H9 (cell line): ENCODE data around the gene UNC80. TPM values are rescaled to one million over a fixed set of nuclear protein-coding genes. Genes with fewer than 3 reads are reported as not detected.

Experiments
- DNase-seq: peaks from one replicate; pipeline ENCODE4 v3.0.0-alpha.2; 2017
- H2AFZ ChIP-seq: one replicate; pipeline ENCODE4 v1.6.1; 2013; ENCODE audit warnings: mild to moderate bottlenecking, low read length, control low read depth, moderate library complexity
- H2AK5ac ChIP-seq: 2 replicates; pipeline ENCODE4 v1.6.1; 2013; ENCODE audit warnings: low read length, control low read depth, mixed read lengths; ENCODE audit not compliant: insufficient read length
- H2BK120ac ChIP-seq: one replicate; pipeline ENCODE4 v1.6.1; 2013; ENCODE audit warnings: low read depth, mild to moderate bottlenecking, low read length, control low read depth, inconsistent platforms; ENCODE audit not compliant: poor library complexity, severe bottlenecking
- H2BK12ac ChIP-seq: 2 replicates; pipeline ENCODE4 v1.6.1; 2013; ENCODE audit warnings: low read length, control low read depth, mixed read lengths, low read depth; ENCODE audit not compliant: insufficient read length
- H2BK15ac ChIP-seq: 2 replicates; pipeline ENCODE4 v1.6.1; 2013; ENCODE audit warnings: low read depth, low read length, control low read depth
- H2BK20ac ChIP-seq: one replicate; pipeline ENCODE4 v1.6.1; 2013; ENCODE audit warnings: low read depth, mild to moderate bottlenecking, low read length, control low read depth, inconsistent platforms; ENCODE audit not compliant: poor library complexity, severe bottlenecking
- H2BK5ac ChIP-seq: 2 replicates; pipeline ENCODE4 v1.6.1; 2013; ENCODE audit warnings: low read length, control low read depth, mixed read lengths; ENCODE audit not compliant: insufficient read length
- H3K14ac ChIP-seq: 2 replicates; pipeline ENCODE4 v1.6.1; 2013; ENCODE audit warnings: low read length, control low read depth; ENCODE audit not compliant: insufficient read depth
- H3K18ac ChIP-seq: 2 replicates; pipeline ENCODE4 v1.6.1; 2013; ENCODE audit warnings: low read depth, mild to moderate bottlenecking, mixed read lengths, low read length, control low read depth; ENCODE audit not compliant: insufficient read length
- H3K23ac ChIP-seq: 2 replicates; pipeline ENCODE4 v1.6.1; 2013; ENCODE audit warnings: low read length, control low read depth, mixed read lengths, low read depth; ENCODE audit not compliant: insufficient read length
- H3K23me2 ChIP-seq: 2 replicates; pipeline ENCODE4 v1.6.1; 2013; ENCODE audit warnings: low read depth, mild to moderate bottlenecking, mixed read lengths, low read length, control low read depth; ENCODE audit not compliant: insufficient read length, poor library complexity, severe bottlenecking
- H3K27ac ChIP-seq: 2 replicates; pipeline ENCODE4 v1.5.1; 2013; ENCODE audit warnings: low read length, control low read depth, mixed read lengths, low read depth; ENCODE audit not compliant: insufficient read length
- H3K27me3 ChIP-seq: 2 replicates; pipeline ENCODE4 v1.6.1; 2013; ENCODE audit warnings: low read length, control low read depth, inconsistent platforms; ENCODE audit not compliant: insufficient read depth
- H3K4ac ChIP-seq: 2 replicates; pipeline ENCODE4 v1.6.1; 2013; ENCODE audit warnings: low read depth, mild to moderate bottlenecking, control low read depth, inconsistent platforms, low read length, moderate library complexity
- H3K4me1 ChIP-seq: 2 replicates; pipeline ENCODE4 v1.6.1; 2013; ENCODE audit warnings: low read length, control low read depth, inconsistent platforms; ENCODE audit not compliant: insufficient read depth
- H3K4me2 ChIP-seq: 2 replicates; pipeline ENCODE4 v1.6.1; 2013; ENCODE audit warnings: low read length, control low read depth, mixed read lengths; ENCODE audit not compliant: insufficient read length, insufficient read depth
- H3K56ac ChIP-seq: 2 replicates; pipeline ENCODE4 v1.6.1; 2013; ENCODE audit warnings: low read depth, mild to moderate bottlenecking, mixed read lengths, low read length, control low read depth; ENCODE audit not compliant: insufficient read length
- H3K79me1 ChIP-seq: 2 replicates; pipeline ENCODE4 v1.6.1; 2013; ENCODE audit warnings: low read depth, mild to moderate bottlenecking, moderate library complexity, low read length, control low read depth, inconsistent platforms; ENCODE audit not compliant: insufficient read depth, poor library complexity, severe bottlenecking
- H3K79me2 ChIP-seq: 2 replicates; pipeline ENCODE4 v1.6.1; 2013; ENCODE audit warnings: low read length, control low read depth, inconsistent platforms; ENCODE audit not compliant: insufficient read depth
- H3K9ac ChIP-seq: 2 replicates; pipeline ENCODE4 v1.6.1; 2013; ENCODE audit warnings: low read length, control low read depth, mixed read lengths; ENCODE audit not compliant: insufficient read length; ENCODE audit errors: extremely low read depth
- H3K9me3 ChIP-seq: one replicate; pipeline ENCODE4 v1.6.1; 2013; ENCODE audit warnings: low read depth, low read length, inconsistent platforms; ENCODE audit not compliant: control insufficient read depth
- H3T11ph ChIP-seq: one replicate; pipeline ENCODE4 v1.6.1; 2013; ENCODE audit warnings: mild to moderate bottlenecking, low read length, control low read depth, inconsistent platforms
- H4K20me1 ChIP-seq: one replicate; pipeline ENCODE4 v1.6.1; 2013; ENCODE audit not compliant: control insufficient read depth, insufficient read length, insufficient read depth
- H4K5ac ChIP-seq: 2 replicates; pipeline ENCODE4 v1.6.1; 2013; ENCODE audit warnings: low read depth, mild to moderate bottlenecking, mixed read lengths, low read length, control low read depth; ENCODE audit not compliant: insufficient read length
- H4K8ac ChIP-seq: replicated peaks from 2 replicates; pipeline ENCODE4 v1.6.1; 2013; ENCODE audit warnings: low read length, control low read depth, mixed read lengths, low read depth; ENCODE audit not compliant: insufficient read length
- H4K91ac ChIP-seq: 2 replicates; pipeline ENCODE4 v1.6.1; 2013; ENCODE audit warnings: low read depth, mild to moderate bottlenecking, moderate library complexity, mixed read lengths, low read length, control low read depth; ENCODE audit not compliant: insufficient read length
- H3K27ac Mint-ChIP-seq, 3 experiments: 2 replicates in 2 of 3; 3 replicates in 1 of 3; pipeline ENCODE4 v1.8.0; 2020 to 2021; ENCODE audit warnings: mixed read lengths in 3 of 3, mild to moderate bottlenecking in 1 of 3, moderate library complexity in 1 of 3
- H3K27me3 Mint-ChIP-seq: 2 replicates; pipeline ENCODE4 v1.8.0; 2021; ENCODE audit warnings: low read depth, mild to moderate bottlenecking, moderate library complexity, mixed read lengths
- H3K36me3 Mint-ChIP-seq, 3 experiments: 2 replicates in 2 of 3; 3 replicates in 1 of 3; pipeline ENCODE4 v1.8.0; 2020 to 2021; ENCODE audit warnings: low read depth in 3 of 3, mixed read lengths in 3 of 3; ENCODE audit not compliant: insufficient read depth in 1 of 3
- H3K4me1 Mint-ChIP-seq, 2 experiments: 2 replicates each; pipeline ENCODE4 v1.8.0; 2020; ENCODE audit warnings: mixed read lengths in 2 of 2
- H3K4me3 Mint-ChIP-seq, 2 experiments: 2 replicates in 1 of 2; 3 replicates in 1 of 2; pipeline ENCODE4 v1.8.0; 2020 to 2021; ENCODE audit warnings: mild to moderate bottlenecking in 2 of 2, mixed read lengths in 2 of 2, moderate library complexity in 1 of 2
- H3K9me3 Mint-ChIP-seq, 2 experiments: 2 replicates in 1 of 2; 3 replicates in 1 of 2; pipeline ENCODE4 v1.8.0; 2020; ENCODE audit warnings: mild to moderate bottlenecking in 2 of 2, mixed read lengths in 2 of 2, moderate library complexity in 1 of 2
- CTCF ChIP-seq: fragments of 200-600 bp; sonication (generic); conservative IDR thresholded peaks from 3 replicates; pipeline ENCODE4 v1.8.0; 2021; ENCODE audit warnings: antibody characterized with exemption, mild to moderate bottlenecking
- WGBS: extraction: QIAGEN DNeasy Blood & Tissue Kit; methylation state at CpG from one replicate; pipeline ENCODE4 v1.1.7; 2013; ENCODE audit warnings: missing lambda C conversion rate, low lambda C conversion rate, mixed read lengths; ENCODE audit not compliant: insufficient read length; ENCODE audit errors: extremely low coverage; 5-methylcytosine and 5-hydroxymethylcytosine counted together
- total RNA-seq: library from RNA; stranded (reverse); gene quantifications from 2 replicates; pipeline ENCODE4 v1.2.1, GENCODE V29; 2021

The UNC80 gene
- total RNA-seq, 1 experiment from 2014 or later = 0.52 TPM

- no peak overlapping the region for H3K4me2 ChIP-seq
- no peak overlapping the region for H4K8ac ChIP-seq
- H3K79me1 ChIP-seq = no peaks in the 10 kb centered on the region
- no peak overlapping the region for H2AFZ ChIP-seq
- H4K91ac ChIP-seq = no peak overlapping the region
- no peaks in the 10 kb centered on the region for H3K23me2 ChIP-seq
- no peaks in the 10 kb centered on the region for H3K9me3 Mint-ChIP-seq
- no peak overlapping the region for H2BK20ac ChIP-seq
- no peak for DNase-seq
- no peak overlapping the region for H3K27ac Mint-ChIP-seq
- no peaks in the 10 kb centered on the region for H3K27me3 ChIP-seq
- no peak for TF ChIP-seq CTCF
- no CpG with 5 or more reads among the region's 9 CpGs for WGBS
- no peaks in the 10 kb centered on the region for H3K9me3 ChIP-seq
- H3K4me3 Mint-ChIP-seq = no peak overlapping the region
- H3K36me3 Mint-ChIP-seq = no peaks in the 10 kb centered on the region
- no peak overlapping the region for H3K4ac ChIP-seq
- no peak overlapping the region for H2BK120ac ChIP-seq
- no peak overlapping the region for H3K27ac ChIP-seq
- no peak overlapping the region for H4K5ac ChIP-seq
- H3K18ac ChIP-seq = no peak overlapping the region
- H3K14ac ChIP-seq = no peak overlapping the region
- H2BK12ac ChIP-seq = no peak overlapping the region
- no peak overlapping the region for H3K9ac ChIP-seq
- no peak overlapping the region for H3T11ph ChIP-seq
- H3K23ac ChIP-seq = no peak overlapping the region
- peaks cover 0 to 4% of the 10 kb centered on the region in 2 experiments; a peak in 1 of 4 replicates for H3K4me1 Mint-ChIP-seq
- H2BK15ac ChIP-seq = no peak overlapping the region
- no peaks in the 10 kb centered on the region for H4K20me1 ChIP-seq
- H2BK5ac ChIP-seq = no peak overlapping the region
- no peak overlapping the region for H3K56ac ChIP-seq
- no peak overlapping the region for H2AK5ac ChIP-seq
- peaks cover 6% of the 10 kb centered on the region; the same call in 1 of the 2 replicates for H3K27me3 Mint-ChIP-seq
- no peaks in the 10 kb centered on the region for H3K4me1 ChIP-seq
- H3K79me2 ChIP-seq = no peaks in the 10 kb centered on the region
Measured at GRCh38 chr2:209993968-209994367, 222.3 kb downstream of the UNC80 start.
